Subcutaneous adipose tissue (tissue), 4 donors: ENCODE data around the gene EHMT1. TPM values are rescaled to one million over a fixed set of nuclear protein-coding genes. Genes with fewer than 3 reads are reported as not detected.

Source experiments
- CTCF ChIP-seq: fragments of 450-650 bp; IDR thresholded peaks from one replicate; pipeline ENCODE4 v1.5.1; 2016; ENCODE audit warnings: low read depth, mild to moderate bottlenecking, control low read depth, antibody characterized with exemption, moderate library complexity
- total RNA-seq, 4 donors: library from RNA; depleted of rRNA; stranded (reverse); fragments of >200 nt; gene quantifications; one replicate each; pipeline ENCODE4 v1.1.0, GENCODE V29; 2016

Gene EHMT1
- total RNA-seq, 4 donors from 2014 or later = 53.2 to 168 (median 65.9) TPM

DNA sequence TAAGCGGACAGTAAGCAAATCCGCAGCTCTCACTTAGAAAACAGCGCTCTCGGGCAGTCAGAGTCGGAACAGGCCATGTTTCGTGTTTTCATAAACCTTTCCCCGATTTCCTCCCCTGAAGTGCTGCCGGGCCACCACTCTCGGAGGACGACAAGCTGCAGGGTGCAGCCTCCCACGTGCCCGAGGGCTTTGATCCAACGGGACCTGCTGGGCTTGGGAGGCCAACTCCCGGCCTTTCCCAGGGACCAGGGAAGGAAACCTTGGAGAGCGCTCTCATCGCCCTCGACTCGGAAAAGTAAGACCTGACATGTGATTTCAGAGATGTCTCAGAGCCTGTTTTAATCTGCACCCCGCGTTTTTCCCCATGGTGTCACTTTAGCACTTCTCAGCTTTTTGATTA lies 159.0 kb downstream of the EHMT1 start:
- TF ChIP-seq CTCF = no peak

GRCh38 chr9:137778336-137778735 lies 159.5 kb downstream of the EHMT1 start:
- TF ChIP-seq CTCF = no peak

DNA sequence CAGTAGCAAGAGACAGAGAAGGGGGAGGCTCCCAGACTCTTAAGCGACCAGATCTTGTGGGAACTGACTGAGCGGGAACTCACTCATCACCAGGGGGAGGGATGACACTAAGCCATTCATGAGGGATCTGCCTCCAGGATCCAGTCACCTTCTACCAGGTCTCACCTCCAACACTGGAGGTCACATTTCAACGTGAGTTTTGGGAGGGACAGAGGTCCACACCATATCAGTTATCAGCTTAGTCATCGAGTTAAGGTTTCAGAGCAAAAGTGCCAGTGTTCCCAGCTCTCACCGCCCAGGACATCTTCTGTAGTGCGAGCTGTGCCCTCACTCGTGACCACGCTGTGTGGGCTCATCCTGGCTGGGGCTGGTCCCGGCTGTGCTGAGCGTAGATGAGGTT lies 160.1 kb downstream of the EHMT1 start:
- TF ChIP-seq CTCF = no peak

DNA sequence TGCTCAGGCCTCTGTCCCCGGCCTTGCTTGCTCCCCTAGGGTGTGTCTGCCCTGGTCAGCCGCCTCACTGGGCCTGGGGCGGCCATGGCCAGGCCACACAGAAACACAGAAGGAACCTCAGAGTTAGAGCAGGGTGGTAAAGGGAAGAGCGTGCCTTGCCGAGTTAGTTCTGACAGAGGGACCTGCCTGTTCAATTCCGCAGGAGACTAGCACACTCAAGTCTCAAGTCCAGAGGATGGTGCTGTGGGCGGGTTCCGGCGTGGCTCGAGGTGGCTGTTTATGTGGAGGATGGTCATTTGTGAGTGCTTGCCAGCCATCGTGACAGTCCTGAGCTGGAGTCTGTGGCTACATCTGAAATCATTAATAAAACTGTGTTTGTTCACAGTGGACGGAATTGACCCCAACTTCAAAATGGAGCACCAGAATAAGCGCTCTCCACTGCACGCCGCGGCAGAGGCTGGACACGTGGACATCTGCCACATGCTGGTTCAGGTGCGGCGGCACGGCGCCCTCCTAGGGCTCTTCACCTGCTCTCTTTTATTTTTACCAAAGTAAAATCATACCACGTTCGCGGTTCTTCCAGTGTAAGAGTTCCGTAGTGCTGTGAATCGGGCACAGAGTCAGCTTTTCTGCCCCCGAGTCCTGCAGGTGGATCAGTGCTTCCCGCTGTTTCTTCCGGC lies 163.2 kb downstream of the EHMT1 start:
- TF ChIP-seq CTCF = no peak

DNA sequence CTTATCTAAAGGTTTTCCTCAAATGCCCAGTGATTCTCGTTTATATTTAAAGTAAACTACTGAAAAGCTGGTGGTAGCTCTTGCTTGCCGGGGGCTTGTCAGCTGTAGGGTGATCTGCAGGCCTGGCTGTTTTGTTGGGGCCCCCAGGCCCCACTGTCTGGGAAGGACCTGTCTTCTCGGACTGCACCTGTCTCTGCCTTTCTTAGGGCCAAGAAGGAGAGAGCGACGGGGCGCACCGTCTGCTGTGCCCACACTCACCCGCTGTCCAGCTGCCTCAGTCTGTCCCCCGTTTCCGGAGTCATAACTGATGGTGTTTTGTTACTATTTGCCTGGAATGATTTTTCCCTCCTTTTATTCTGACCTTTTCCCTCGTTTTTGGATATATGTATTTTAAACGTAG lies 164.7 kb downstream of the EHMT1 start:
- TF ChIP-seq CTCF = no peak

- TF ChIP-seq CTCF = no peak
These were observed 165.2 kb downstream of the EHMT1 start for GRCh38 chr9:137784046-137784445.

DNA sequence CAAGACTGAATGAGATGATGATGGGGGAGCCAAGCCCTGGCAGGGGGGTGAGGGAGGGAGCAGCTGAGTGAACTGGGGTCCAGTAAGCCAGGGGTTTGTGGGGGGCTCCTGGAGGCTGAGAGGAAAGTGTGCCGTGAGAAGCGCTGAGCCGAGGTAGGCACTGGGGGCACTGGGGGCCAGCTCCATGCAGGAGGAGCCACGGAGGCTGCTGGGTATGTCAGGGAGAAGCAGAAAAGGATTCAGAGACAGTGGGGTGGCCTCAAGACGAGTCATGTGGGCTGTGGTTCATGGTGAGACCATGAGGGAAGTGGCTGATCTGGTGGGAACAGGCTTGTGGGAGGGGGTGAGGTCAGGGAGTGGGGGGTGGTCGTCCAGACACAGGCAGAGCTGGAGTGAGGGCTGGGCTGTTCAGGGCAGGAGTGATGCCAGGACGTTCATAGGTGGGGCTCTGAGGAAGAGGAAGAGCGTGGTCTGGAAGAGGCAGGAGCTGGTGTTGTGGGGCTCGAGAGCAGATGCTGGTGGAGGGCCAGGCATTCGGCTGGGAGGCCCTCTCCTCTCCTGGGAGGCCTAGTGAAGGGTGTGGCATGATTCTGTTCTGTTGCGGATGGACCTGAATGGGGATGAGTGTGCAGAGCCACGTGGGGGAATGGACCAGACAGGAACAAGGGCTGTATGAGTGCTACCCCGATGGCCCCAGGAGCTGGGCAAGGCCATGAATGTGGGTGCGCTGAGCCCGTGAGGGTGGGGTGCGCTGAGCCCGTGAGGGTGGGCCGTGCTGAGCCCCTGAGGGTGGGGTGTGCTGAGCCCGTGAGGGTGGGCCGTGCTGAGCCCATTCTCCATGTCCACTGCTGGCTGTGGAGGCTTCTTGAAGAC lies 166.1 kb downstream of the EHMT1 start:
- no peak for TF ChIP-seq CTCF
